Calu3 (cell line): ENCODE data around the gene PREX1. TPM values are rescaled to one million over a fixed set of nuclear protein-coding genes. Genes with fewer than 3 reads are reported as not detected.

ENCODE experiments used
- BruUV-seq: library from RNA; stranded (reverse); fragments of 400-500 nt; replicated peaks from 2 replicates; lab custom pipeline; 2021; lab: Mats Ljungman, UMichigan
- CTCF ChIA-PET: fragments of 300-600 bp; sonication (Branson Sonifier 250); formaldehyde crosslinking; loops from one replicate; lab custom pipeline; 2022; ENCODE audit warnings: antibody characterized with exemption; lab: Charles Lee
- DNase-seq: peaks from one replicate; pipeline ENCODE4 v3.0.0; 2022
- H3K27ac Mint-ChIP-seq: one replicate; pipeline ENCODE4 v1.8.0; 2022; ENCODE audit warnings: mixed read lengths; ENCODE audit not compliant: unreplicated experiment
- H3K27me3 Mint-ChIP-seq: one replicate; pipeline ENCODE4 v1.8.0; 2022; ENCODE audit warnings: mixed read lengths; ENCODE audit not compliant: unreplicated experiment
- H3K36me3 Mint-ChIP-seq: one replicate; pipeline ENCODE4 v1.8.0; 2022; ENCODE audit warnings: mild to moderate bottlenecking, moderate library complexity, mixed read lengths; ENCODE audit not compliant: insufficient read depth, unreplicated experiment
- H3K4me1 Mint-ChIP-seq: one replicate; pipeline ENCODE4 v1.8.0; 2022; ENCODE audit warnings: mild to moderate bottlenecking, low read depth, mixed read lengths; ENCODE audit not compliant: unreplicated experiment
- H3K4me3 Mint-ChIP-seq: one replicate; pipeline ENCODE4 v1.8.0; 2022; ENCODE audit warnings: mild to moderate bottlenecking, low read depth, moderate library complexity, mixed read lengths; ENCODE audit not compliant: unreplicated experiment
- H3K9me3 Mint-ChIP-seq: one replicate; pipeline ENCODE4 v1.8.0; 2022; ENCODE audit warnings: low read depth, mixed read lengths; ENCODE audit not compliant: unreplicated experiment
- CTCF ChIP-seq: fragments of 200-600 bp; IDR thresholded peaks from one replicate; pipeline ENCODE4 v1.8.0; 2022; ENCODE audit warnings: antibody characterized with exemption; ENCODE audit not compliant: unreplicated experiment
- intact Hi-C: fragments of 100-400 bp; cut with micrococcal nuclease; formaldehyde crosslinking; loops from one replicate; pipeline ENCODE4 v1.10.0; 2022; ENCODE audit not compliant: unreplicated experiment
- total RNA-seq: library from RNA; stranded (reverse); gene quantifications from 2 replicates; pipeline ENCODE4 v1.2.3, GENCODE V29; 2022

PREX1 gene
- total RNA-seq, 1 experiment from 2014 or later = 0.31 TPM

GRCh38 chr20:48734104-48734749 is 93.6 kb downstream of the PREX1 start:
- no peaks in the 10 kb centered on the region for H3K4me1 Mint-ChIP-seq
- H3K27ac Mint-ChIP-seq = no peak overlapping the region
- no peak for TF ChIP-seq CTCF
- BruUV-seq = no TSS peak
- H3K36me3 Mint-ChIP-seq = no peaks in the 10 kb centered on the region
- no peaks in the 10 kb centered on the region for H3K9me3 Mint-ChIP-seq
- intact Hi-C loops = no loop called here
- no peak overlapping the region for H3K4me3 Mint-ChIP-seq
- peaks cover 69% of the 10 kb centered on the region for H3K27me3 Mint-ChIP-seq
- no peak for DNase-seq
- CTCF ChIA-PET = no interaction called here

DNA sequence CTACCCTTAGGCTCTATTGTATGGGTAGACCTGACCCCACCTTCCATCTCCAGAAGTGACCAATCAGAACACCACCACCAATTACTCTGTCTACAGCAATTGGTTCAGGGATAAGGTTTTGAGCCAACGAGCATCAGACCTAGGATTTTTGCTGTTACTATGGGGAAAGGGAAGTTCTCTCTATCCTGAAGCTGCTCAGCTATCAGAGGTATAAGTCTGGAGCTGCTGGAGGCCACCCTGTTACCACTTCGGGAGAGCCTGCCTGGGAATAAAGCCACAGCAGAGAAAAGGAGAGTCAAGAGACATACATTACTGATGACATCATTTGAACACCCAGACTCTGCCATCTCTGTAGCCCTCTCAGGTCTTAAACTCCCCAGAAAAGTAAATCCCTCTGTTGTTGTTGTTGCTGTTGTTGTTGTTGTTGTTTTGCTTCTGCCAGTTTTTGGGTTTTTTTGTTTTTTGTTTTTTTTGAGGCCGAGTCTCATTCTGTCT is 94.5 kb downstream of the PREX1 start:
- CTCF ChIA-PET = no interaction called here
- peaks cover 69% of the 10 kb centered on the region for H3K27me3 Mint-ChIP-seq
- H3K9me3 Mint-ChIP-seq = no peaks in the 10 kb centered on the region
- H3K36me3 Mint-ChIP-seq = no peaks in the 10 kb centered on the region
- intact Hi-C loops = no loop called here
- no peaks in the 10 kb centered on the region for H3K4me1 Mint-ChIP-seq
- DNase-seq = no peak
- H3K4me3 Mint-ChIP-seq = no peak overlapping the region
- no TSS peak for BruUV-seq
- no peak for TF ChIP-seq CTCF
- H3K27ac Mint-ChIP-seq = no peak overlapping the region

DNA sequence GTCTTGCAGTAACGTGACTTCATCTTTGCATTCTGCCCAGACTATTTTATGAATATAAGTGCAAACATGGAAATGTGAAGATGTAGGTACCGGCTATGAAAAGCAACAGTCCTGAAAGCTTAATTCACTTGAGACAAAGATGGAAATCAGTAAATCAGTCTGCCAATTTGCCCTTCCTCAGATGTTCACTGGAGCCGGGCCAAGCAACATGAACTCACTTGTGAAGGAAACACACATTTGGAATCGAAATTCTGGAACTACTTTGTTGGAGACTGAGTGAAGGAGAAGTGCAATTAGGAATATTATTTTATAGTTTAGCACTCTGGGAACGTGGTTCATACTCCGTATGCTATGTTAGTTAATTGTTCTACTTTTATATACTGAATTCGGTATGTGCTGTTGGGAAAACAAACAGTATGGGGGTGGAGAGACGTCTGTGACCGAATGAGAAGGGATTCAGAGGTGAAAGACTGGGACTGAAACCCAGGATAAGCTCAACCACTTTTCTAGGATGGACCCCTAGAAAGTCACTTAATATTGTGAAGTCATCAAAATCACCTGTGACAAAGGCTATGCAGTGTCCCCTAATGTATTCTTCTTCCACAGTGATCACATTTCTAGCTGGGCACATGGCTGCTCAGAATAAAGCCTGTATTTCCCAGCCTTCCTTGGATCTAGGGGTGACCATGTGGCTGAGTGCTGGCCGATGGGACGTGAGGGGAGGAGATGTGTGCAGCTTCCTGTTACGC is 95.5 kb downstream of the PREX1 start:
- no peak for TF ChIP-seq CTCF
- intact Hi-C loops = no loop called here
- no peaks in the 10 kb centered on the region for H3K4me1 Mint-ChIP-seq
- H3K36me3 Mint-ChIP-seq = no peaks in the 10 kb centered on the region
- no peak overlapping the region for H3K27ac Mint-ChIP-seq
- H3K9me3 Mint-ChIP-seq = no peaks in the 10 kb centered on the region
- no peak overlapping the region for H3K4me3 Mint-ChIP-seq
- H3K27me3 Mint-ChIP-seq = peaks cover 69% of the 10 kb centered on the region
- BruUV-seq = no TSS peak
- DNase-seq = no peak
- CTCF ChIA-PET = no interaction called here

DNA sequence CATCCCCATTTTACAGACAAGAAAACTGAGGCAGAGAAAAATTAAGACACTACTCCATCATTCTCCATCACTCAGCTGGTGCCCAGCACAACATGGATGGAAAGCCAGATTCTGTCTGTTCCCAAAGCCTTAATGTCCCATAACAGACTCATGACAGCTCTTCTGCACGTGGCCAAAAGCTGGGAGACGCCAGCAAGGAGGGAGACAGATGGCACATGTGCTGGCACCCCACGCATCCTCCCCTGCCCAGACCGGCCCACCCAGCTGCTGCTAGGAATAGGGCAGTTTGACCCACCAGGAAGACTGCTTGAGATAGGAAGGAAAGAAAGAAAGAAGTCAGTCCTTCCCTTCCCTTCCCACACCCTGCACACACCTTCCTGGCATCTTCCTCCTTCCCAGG is 96.3 kb downstream of the PREX1 start:
- intact Hi-C loops = no loop called here
- TF ChIP-seq CTCF = no peak
- no peak for DNase-seq
- no TSS peak for BruUV-seq
- no peaks in the 10 kb centered on the region for H3K9me3 Mint-ChIP-seq
- H3K4me3 Mint-ChIP-seq = no peak overlapping the region
- CTCF ChIA-PET = no interaction called here
- peaks cover 76% of the 10 kb centered on the region for H3K27me3 Mint-ChIP-seq
- H3K27ac Mint-ChIP-seq = no peak overlapping the region
- no peaks in the 10 kb centered on the region for H3K4me1 Mint-ChIP-seq
- H3K36me3 Mint-ChIP-seq = no peaks in the 10 kb centered on the region
